NCI-H2227 treated with DMSO at 0.1 percent for 48 hours (cell line): ENCODE data around the gene STK40.
A peak's percentile ranks its signal among the peaks of the same experiment; 100 is the strongest.

ENCODE experiments used
- DNase-seq: peaks from one replicate; lab custom pipeline; 2025; lab: John Stamatoyannopoulos, UW

STK40 gene

GRCh38 chr1:36385410-36386264, at the start of gene STK40:
STK40 (minus strand) TSS chr1:36385924; CDS start chr1:36361332, 24,592 bp downstream.
- peak; percentile 99 for DNase-seq

- DNase-seq = no peak
Observed at GRCh38 chr1:36433102-36433501, 47.4 kb upstream of the STK40 start.

- no peak for DNase-seq
Observed at GRCh38 chr1:36432616-36433015, 46.9 kb upstream of the STK40 start.

- no peak for DNase-seq
Observed at GRCh38 chr1:36425791-36426190, 40.1 kb upstream of the STK40 start.

- no peak for DNase-seq
Observed at GRCh38 chr1:36421649-36422048, 35.9 kb upstream of the STK40 start.

- peak; percentile 65 for DNase-seq
Observed at GRCh38 chr1:36420836-36421317, 35.2 kb upstream of the STK40 start.

- no peak for DNase-seq
Observed at GRCh38 chr1:36420409-36420808, 34.7 kb upstream of the STK40 start.

GRCh38 chr1:36419569-36419968, 33.8 kb upstream of the STK40 start:
- DNase-seq = no peak

GRCh38 chr1:36419140-36419539, 33.4 kb upstream of the STK40 start:
- no peak for DNase-seq

- no peak for DNase-seq
Observed at GRCh38 chr1:36417931-36418330, 32.2 kb upstream of the STK40 start.

GRCh38 chr1:36415661-36416326, 30.1 kb upstream of the STK40 start:
- DNase-seq = no peak

- no peak for DNase-seq
Observed at GRCh38 chr1:36414384-36414783, 28.7 kb upstream of the STK40 start.

- DNase-seq = no peak
Observed at GRCh38 chr1:36411674-36412648, 26.2 kb upstream of the STK40 start.

GRCh38 chr1:36408479-36408878, 22.8 kb upstream of the STK40 start:
- no peak for DNase-seq

GRCh38 chr1:36406440-36406839, 20.7 kb upstream of the STK40 start:
- no peak for DNase-seq

- no peak for DNase-seq
Observed at GRCh38 chr1:36402504-36402890, 16.8 kb upstream of the STK40 start.

GRCh38 chr1:36401602-36402503, 16.1 kb upstream of the STK40 start:
- no peak for DNase-seq

GRCh38 chr1:36400825-36401601, 15.3 kb upstream of the STK40 start:
- no peak for DNase-seq

- DNase-seq = no peak
Observed at GRCh38 chr1:36400514-36400824, 14.7 kb upstream of the STK40 start.

- DNase-seq = no peak
Observed at GRCh38 chr1:36398370-36398977, 12.8 kb upstream of the STK40 start.
